HG03575 (cell line): ENCODE measurements around the gene HAUS2.
"Not testable (repeated sequence)": the region's sequence is repeated elsewhere in the genome, so short reads cannot be mapped to it uniquely, and the experiment has no call there.

Source experiments
- ATAC-seq: cut with Tn5 transposase; IDR thresholded peaks from one replicate; pipeline ENCODE4 v1.9.1; 2021; ENCODE audit not compliant: unreplicated experiment, insufficient number of reproducible peaks, low FRiP score; ENCODE audit errors: extremely low read depth

HAUS2 gene

GRCh38 chr15:42558739-42559138 is 10.1 kb downstream of the HAUS2 start:
- ATAC-seq = no peak

DNA sequence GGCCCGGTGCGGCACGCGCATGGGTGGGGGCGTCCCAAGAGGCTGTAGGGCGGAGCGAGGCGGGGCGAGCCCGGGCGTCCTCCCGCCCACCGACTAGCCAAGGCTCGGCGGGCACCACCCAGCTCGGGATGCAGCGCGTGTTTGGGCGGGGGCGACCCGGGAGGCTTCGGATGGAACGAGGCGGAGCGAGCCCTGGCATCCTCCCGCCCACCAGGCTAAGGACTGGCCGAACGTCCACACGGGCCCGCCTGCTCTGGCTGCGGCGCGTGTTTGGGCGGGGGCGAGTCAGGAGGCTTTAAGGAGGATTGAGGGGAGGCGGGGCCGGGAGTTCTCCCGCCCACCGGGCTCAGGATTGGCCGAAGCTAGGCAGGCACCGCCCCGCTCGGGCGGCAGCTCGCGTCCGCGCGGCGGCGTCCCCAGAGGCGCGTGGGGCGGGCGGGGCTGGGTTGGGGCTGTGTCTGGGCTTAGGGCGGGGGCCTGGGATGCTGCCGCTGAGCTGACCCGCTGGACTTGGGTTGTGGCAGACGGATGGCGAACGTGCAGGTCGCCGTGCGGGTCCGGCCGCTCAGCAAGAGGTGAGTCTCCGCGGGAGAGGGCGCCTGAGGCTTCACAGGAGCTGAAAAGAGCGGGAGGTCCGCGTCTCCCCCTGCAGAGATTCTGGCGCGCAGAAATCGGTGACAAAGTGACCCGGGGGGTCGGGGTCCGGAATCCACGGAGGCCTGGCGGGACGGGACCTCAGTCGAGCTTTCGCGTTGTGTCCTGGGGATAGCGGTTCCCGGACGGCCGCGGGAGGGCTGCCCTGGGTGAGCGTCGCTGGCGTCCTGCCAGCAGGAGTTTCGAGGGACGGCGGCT is 26.8 kb downstream of the HAUS2 start, which contains the start of gene STARD9:
Gene STARD9, plus strand, starts transcription at position 419 of the 852 bp plus-strand sequence. Its CDS starts 110 bp downstream, at position 529.
- ATAC-seq = peak; percentile 72

DNA sequence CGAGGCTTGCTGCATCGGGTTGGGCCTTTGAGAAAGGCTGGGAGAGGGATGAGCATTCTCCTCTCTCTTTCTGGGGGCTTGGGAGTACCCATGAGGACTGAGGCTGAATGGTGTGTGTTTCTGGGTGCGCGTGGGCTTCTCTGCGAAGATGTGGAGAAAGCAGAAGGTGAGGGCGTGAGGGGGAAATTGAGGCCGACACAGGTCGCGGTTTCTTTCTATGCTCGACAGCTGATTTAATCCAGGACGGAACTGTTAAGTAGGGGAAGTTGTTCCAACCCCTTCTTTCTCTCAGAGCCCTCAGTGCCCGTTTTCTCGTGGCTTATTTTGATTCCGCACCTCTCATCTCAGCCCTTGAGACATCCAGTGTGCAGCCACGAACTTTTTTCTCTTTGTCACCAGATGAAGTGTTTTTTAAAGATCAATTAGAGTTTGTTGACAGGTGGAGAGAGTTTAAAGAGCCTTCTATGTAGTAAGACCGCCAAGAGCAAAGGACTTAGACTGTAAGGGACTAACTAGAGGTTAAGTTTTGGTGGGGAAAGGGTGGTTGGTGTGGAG is 27.5 kb downstream of the HAUS2 start:
- no peak for ATAC-seq

GRCh38 chr15:42576776-42577175 is 28.1 kb downstream of the HAUS2 start:
- no peak for ATAC-seq

GRCh38 chr15:42577514-42578031 is 28.9 kb downstream of the HAUS2 start:
- ATAC-seq = no peak

- ATAC-seq = no peak
Observed at GRCh38 chr15:42578984-42579537, 30.4 kb downstream of the HAUS2 start.

- no peak for ATAC-seq
Observed at GRCh38 chr15:42581272-42581730, 32.7 kb downstream of the HAUS2 start.

DNA sequence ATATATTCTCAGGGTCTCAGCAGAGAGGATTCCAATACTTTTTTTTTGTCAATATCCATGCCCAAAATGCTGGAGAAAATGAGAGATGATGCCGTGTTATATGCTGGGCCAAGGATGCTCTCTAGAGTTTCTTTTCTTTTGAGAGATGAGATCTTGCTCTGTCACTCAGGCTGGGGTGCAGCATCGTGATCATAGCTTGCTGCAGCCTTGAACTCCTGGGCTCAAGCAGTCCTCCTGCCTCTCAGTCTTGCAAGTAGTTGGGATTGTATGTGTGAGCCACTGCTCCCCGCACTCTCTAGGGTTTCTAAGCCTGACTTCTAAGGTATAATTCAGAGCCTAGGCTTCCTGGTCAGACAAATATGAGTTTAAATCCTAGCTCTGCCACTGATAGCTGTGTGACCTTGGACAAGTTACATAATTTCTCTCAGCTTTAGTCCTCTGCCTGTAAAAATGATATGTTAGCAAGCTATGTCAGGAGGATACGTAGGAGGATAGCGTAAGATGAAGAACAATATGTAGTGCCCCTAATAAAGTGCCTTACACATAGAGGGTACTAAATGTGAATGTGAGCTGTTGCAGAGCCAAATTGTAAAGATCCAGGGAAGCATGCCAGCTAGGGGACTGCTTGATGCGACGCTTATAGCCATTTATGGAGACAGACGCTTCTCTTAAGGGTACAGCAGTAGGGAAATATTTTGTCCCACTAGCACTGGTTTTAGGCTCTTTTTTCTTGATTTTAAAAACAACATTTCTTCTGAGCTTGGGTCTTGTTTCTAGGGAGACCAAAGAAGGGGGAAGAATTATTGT is 34.1 kb downstream of the HAUS2 start:
- no peak for ATAC-seq

- ATAC-seq = no peak
Observed at GRCh38 chr15:42584031-42584765, 35.6 kb downstream of the HAUS2 start.

DNA sequence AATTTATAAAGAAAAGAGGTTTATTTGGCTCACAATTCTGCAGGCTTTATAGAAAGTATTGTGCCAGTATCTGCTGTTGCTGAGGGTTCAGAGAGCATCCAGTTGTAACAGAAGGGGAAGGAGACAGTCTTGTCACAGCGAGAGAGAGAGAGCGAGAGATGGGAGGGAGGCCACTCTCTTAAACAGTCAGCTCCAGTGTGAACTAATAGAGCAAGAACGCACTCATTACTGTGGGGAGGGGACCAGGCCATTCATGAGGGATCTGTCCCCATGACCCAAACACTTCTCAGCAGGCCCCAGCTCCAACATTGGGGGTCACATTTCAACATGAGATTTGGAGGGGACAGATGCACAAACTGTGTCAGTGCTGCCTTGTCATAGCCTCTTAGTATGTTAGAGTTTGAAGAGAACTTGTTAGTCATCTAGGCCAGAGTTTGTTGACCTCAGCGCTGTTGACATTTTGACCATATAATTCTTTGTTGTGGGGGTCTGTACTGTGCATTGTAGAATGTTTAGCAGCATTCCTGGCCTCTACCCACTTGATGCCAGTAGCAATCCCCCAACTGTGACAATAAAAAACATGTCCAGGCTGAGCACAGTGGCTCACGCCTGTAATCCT is 42.1 kb downstream of the HAUS2 start:
- ATAC-seq = no peak

DNA sequence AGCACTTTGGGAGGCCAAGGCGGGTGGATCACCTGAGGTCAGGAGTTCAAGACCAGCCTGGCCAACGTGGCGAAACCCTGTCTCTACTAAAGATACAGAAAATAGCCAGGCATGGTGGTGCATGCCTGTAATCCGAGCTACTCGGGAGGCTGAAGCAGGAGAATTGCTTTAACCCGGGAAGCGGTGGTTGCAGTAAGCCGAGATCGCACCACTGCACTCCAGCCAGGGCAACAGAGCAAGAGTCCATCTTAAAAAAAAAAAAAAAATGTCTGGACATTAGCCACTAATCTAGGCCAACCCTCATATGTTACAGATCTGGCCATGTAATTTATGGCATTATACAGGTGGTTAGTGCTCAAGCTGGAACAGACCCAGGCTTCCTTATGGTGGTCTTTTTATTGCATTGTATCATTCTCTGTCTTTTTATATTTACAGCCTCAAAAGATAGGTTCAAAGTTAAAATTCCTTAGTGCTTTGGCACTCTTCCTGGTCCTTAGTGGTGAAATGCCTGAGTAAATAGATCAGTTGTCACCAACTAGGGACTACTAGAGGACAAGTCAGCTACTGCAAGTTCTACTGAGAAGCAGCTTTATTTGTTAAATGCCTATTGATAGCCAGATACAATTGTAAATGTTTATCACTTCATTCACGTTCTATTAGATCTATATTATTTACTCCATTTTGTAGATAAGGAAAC is 42.7 kb downstream of the HAUS2 start:
- ATAC-seq = no peak

DNA sequence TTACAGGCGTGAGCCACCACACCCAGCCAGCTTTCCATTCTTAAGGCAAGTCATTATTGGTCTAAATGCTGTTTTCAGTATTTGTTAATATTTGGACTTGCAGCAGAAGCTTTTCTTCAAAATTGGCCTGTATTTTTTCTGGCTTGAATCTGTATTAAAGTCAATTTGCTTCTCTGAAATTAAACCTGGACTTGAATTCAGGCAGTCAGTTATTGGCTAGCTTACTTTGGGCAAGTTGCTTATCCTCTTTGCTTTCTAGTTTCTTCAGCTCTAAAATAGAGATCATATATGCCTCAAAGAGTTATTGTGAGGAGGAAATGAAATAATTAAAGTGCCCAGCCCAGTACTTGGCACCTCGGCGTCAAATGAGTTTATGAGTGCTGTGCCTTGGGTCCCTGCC is 44.1 kb downstream of the HAUS2 start:
- no peak for ATAC-seq

- no peak for ATAC-seq
Observed at GRCh38 chr15:42593143-42593542, 44.5 kb downstream of the HAUS2 start.

DNA sequence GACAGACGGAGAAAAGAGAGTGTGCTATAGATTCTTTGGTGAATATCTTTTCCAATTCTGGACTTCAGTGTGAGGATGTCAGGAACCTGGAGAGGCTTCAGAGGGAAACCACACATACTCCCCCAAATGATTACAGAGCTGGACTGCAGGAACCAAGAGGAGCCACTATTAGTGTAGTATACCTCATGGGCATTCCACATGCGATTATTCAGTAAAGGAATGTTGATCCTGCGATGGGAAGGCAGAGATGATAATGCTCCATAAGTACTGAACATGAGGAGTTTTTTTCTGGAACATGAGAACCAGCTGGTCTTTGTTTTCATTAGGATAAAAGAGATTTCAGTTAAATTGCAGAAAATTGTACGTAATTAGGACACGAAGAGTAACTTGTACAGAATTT is 45.5 kb downstream of the HAUS2 start:
- ATAC-seq = no peak

DNA sequence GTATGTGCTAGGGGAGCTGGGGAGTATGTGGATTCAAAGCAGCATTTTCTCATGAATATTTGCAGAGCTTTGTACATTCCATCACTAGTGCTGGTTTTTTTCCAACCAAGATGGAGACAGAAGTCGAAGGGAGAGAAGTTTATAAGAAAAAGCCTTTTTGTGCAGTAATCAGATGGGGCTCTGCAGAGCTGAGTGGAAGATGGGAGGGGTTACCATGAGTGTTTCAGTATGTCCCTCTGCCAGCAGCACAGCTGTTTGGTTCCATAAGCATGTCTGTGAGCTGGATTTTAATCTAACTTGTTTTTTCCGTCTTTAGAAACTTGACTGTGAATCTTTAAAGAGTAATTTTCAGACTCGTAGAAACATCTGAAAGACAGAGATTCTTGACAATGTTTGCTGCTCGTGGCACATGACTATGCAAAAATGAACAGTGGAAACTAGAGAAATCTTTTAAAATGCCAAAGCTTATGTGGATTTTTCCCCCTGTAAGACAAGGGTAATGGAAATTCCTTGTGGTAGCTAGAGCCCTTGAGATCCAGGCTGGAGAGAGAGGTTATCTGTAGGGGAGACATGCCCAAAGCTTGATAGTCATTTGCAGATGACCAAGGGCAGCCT is 47.1 kb downstream of the HAUS2 start:
- no peak for ATAC-seq

- ATAC-seq = not testable (repeated sequence)
Observed at GRCh38 chr15:42601316-42601715, 52.7 kb downstream of the HAUS2 start.

- no peak for ATAC-seq
Observed at GRCh38 chr15:42602501-42602900, 53.9 kb downstream of the HAUS2 start.
